HG03558 (cell line): Measurements from ENCODE around the gene TAF4.

Experiments used
- ATAC-seq: cut with Tn5 transposase; IDR thresholded peaks from one replicate; pipeline ENCODE4 v1.9.1; 2021; ENCODE audit warnings: moderate number of reproducible peaks; ENCODE audit not compliant: unreplicated experiment; ENCODE audit errors: extremely low read depth

TAF4 gene

GRCh38 chr20:62046431-62046830 is 19.2 kb downstream of the TAF4 start:
- ATAC-seq: no peak

- ATAC-seq: no peak
Measured at GRCh38 chr20:62045529-62046285, 20.0 kb downstream of the TAF4 start.

GRCh38 chr20:62045118-62045517 is 20.6 kb downstream of the TAF4 start:
- ATAC-seq: no peak

GRCh38 chr20:62044631-62045030 is 21.1 kb downstream of the TAF4 start:
- no peak for ATAC-seq

- ATAC-seq: no peak
Measured at GRCh38 chr20:62043131-62043914, 22.4 kb downstream of the TAF4 start.

GRCh38 chr20:62042025-62042820 is 23.5 kb downstream of the TAF4 start:
- no peak for ATAC-seq

GRCh38 chr20:62040933-62041332 is 24.7 kb downstream of the TAF4 start:
- no peak for ATAC-seq

GRCh38 chr20:62040381-62040922 is 25.2 kb downstream of the TAF4 start:
- no peak for ATAC-seq

GRCh38 chr20:62039738-62040137 is 25.9 kb downstream of the TAF4 start:
- ATAC-seq: no peak

- ATAC-seq: no peak
Measured at GRCh38 chr20:62032609-62033368, 32.9 kb downstream of the TAF4 start.

GRCh38 chr20:62031462-62032092 is 34.1 kb downstream of the TAF4 start:
- no peak for ATAC-seq

- ATAC-seq: no peak
Measured at GRCh38 chr20:62030834-62031434, 34.7 kb downstream of the TAF4 start.

GRCh38 chr20:62030357-62030756 is 35.3 kb downstream of the TAF4 start:
- no peak for ATAC-seq

GRCh38 chr20:62029949-62030348 is 35.7 kb downstream of the TAF4 start:
- ATAC-seq: no peak

GRCh38 chr20:62029296-62029695 is 36.4 kb downstream of the TAF4 start:
- no peak for ATAC-seq

- ATAC-seq: no peak
Measured at GRCh38 chr20:62028384-62028783, 37.3 kb downstream of the TAF4 start.

GRCh38 chr20:62027698-62028321 is 37.9 kb downstream of the TAF4 start:
- ATAC-seq: no peak

- no peak for ATAC-seq
Measured at GRCh38 chr20:62027116-62027515, 38.6 kb downstream of the TAF4 start.

GRCh38 chr20:62026564-62026856 is 39.2 kb downstream of the TAF4 start:
- no peak for ATAC-seq
